Renal cortex interstitium (tissue), 11 donors: ENCODE results near the gene CACNA1C. TPM values are rescaled to one million over a fixed set of nuclear protein-coding genes. Genes with fewer than 3 reads are reported as not detected.
A peak's percentile ranks its signal among the peaks of the same experiment; 100 is the strongest.

Experiments used
- DNase-seq, 11 donors: peaks; one replicate each; pipeline ENCODE4 v3.0.0-alpha.2; 2013; ENCODE audit warnings: low read depth in 9 of 11, low spot score in 4 of 11; ENCODE audit errors: extremely low read depth in 1 of 11
- polyA plus RNA-seq, 3 donors: library from polyadenylated mRNA; unstranded; fragments of 120-200 nt; gene quantifications; one replicate each; pipeline ENCODE4 v1.2.1, GENCODE V29; 2013; ENCODE audit not compliant: insufficient read length in 3 of 3

CACNA1C gene
- polyA plus RNA-seq, 3 donors = 7.2 to 13.1 (median 7.8) TPM

- no peak for DNase-seq
Observed at GRCh38 chr12:2353281-2353680, 300.5 kb downstream of the CACNA1C start.

GRCh38 chr12:2353691-2354090 lies 300.9 kb downstream of the CACNA1C start:
- no peak for DNase-seq

- DNase-seq = peak in 2 of 11 donors; percentile 30 to 39
Observed at GRCh38 chr12:2354151-2354991, 301.6 kb downstream of the CACNA1C start.

- no peak for DNase-seq
Observed at GRCh38 chr12:2355198-2355597, 302.4 kb downstream of the CACNA1C start.

GRCh38 chr12:2355604-2356003 lies 302.8 kb downstream of the CACNA1C start:
- no peak for DNase-seq

- DNase-seq = no peak
Observed at GRCh38 chr12:2356601-2357125, 303.9 kb downstream of the CACNA1C start.

GRCh38 chr12:2358986-2359658 lies 306.3 kb downstream of the CACNA1C start:
- no peak for DNase-seq

- no peak for DNase-seq
Observed at GRCh38 chr12:2359725-2360629, 307.2 kb downstream of the CACNA1C start.

- DNase-seq = no peak
Observed at GRCh38 chr12:2360630-2361170, 307.9 kb downstream of the CACNA1C start.

- no peak for DNase-seq
Observed at GRCh38 chr12:2363836-2364609, 311.2 kb downstream of the CACNA1C start.

GRCh38 chr12:2364631-2365051 lies 311.9 kb downstream of the CACNA1C start:
- DNase-seq = no peak

- DNase-seq = no peak
Observed at GRCh38 chr12:2366711-2367110, 313.9 kb downstream of the CACNA1C start.

GRCh38 chr12:2372178-2372577 lies 319.4 kb downstream of the CACNA1C start:
- no peak for DNase-seq

- DNase-seq = no peak
Observed at GRCh38 chr12:2372735-2373134, 319.9 kb downstream of the CACNA1C start.

- DNase-seq = no peak
Observed at GRCh38 chr12:2373307-2373706, 320.5 kb downstream of the CACNA1C start.

- DNase-seq = no peak
Observed at GRCh38 chr12:2374092-2374906, 321.5 kb downstream of the CACNA1C start.

- no peak for DNase-seq
Observed at GRCh38 chr12:2375871-2376270, 323.1 kb downstream of the CACNA1C start.
